Mesendoderm (in vitro differentiated cells): ENCODE measurements around the gene SEMA5B.

Source experiments
- DNase-seq: peaks from one replicate; pipeline ENCODE4 v3.0.0; 2013
- H2AK5ac ChIP-seq: 2 replicates; pipeline ENCODE4 v1.6.1; 2013; ENCODE audit warnings: low read length, inconsistent platforms
- H2BK120ac ChIP-seq: 2 replicates; pipeline ENCODE4 v1.6.1; 2013; ENCODE audit warnings: low read depth, mild to moderate bottlenecking, low read length, moderate library complexity, mixed read lengths
- H2BK15ac ChIP-seq: replicated peaks from 2 replicates; pipeline ENCODE4 v1.6.1; 2013; ENCODE audit warnings: low read depth, mild to moderate bottlenecking, moderate library complexity
- H2BK5ac ChIP-seq: 2 replicates; pipeline ENCODE4 v1.6.1; 2013; ENCODE audit warnings: low read length, inconsistent platforms
- H3K18ac ChIP-seq: 2 replicates; pipeline ENCODE4 v1.6.1; 2013; ENCODE audit warnings: mild to moderate bottlenecking, low read length, mixed read lengths
- H3K23ac ChIP-seq: one replicate; pipeline ENCODE4 v1.6.1; 2013; ENCODE audit warnings: low read length
- H3K27ac ChIP-seq: 2 replicates; pipeline ENCODE4 v1.5.1; 2013; ENCODE audit warnings: low read depth, mild to moderate bottlenecking, inconsistent platforms, low read length, moderate library complexity
- H3K27me3 ChIP-seq: 2 replicates; pipeline ENCODE4 v1.6.1; 2013; ENCODE audit warnings: low read length, control low read depth, mild to moderate bottlenecking, inconsistent platforms; ENCODE audit not compliant: insufficient read depth, poor library complexity
- H3K36me3 ChIP-seq: 2 replicates; pipeline ENCODE4 v1.6.1; 2013; ENCODE audit warnings: low read length, inconsistent platforms; ENCODE audit not compliant: control insufficient read depth, insufficient read depth
- H3K4ac ChIP-seq: one replicate; pipeline ENCODE4 v1.6.1; 2013; ENCODE audit warnings: low read depth, mild to moderate bottlenecking, low read length, moderate library complexity
- H3K4me1 ChIP-seq: 2 replicates; pipeline ENCODE4 v1.6.1; 2013; ENCODE audit warnings: low read depth, low read length, inconsistent platforms; ENCODE audit not compliant: control insufficient read depth
- H3K4me2 ChIP-seq: 2 replicates; pipeline ENCODE4 v1.6.1; 2013; ENCODE audit warnings: low read length
- H3K4me3 ChIP-seq: 2 replicates; pipeline ENCODE4 v1.5.1; 2013; ENCODE audit warnings: mild to moderate bottlenecking, low read length
- H3K56ac ChIP-seq: one replicate; pipeline ENCODE4 v1.6.1; 2013; ENCODE audit warnings: low read length
- H3K79me1 ChIP-seq: 2 replicates; pipeline ENCODE4 v1.6.1; 2013; ENCODE audit warnings: low read length, inconsistent platforms
- H3K79me2 ChIP-seq: 2 replicates; pipeline ENCODE4 v1.6.1; 2013; ENCODE audit warnings: mild to moderate bottlenecking, low read length; ENCODE audit not compliant: control insufficient read depth, insufficient read depth
- H3K9ac ChIP-seq: 2 replicates; pipeline ENCODE4 v1.6.1; 2013; ENCODE audit warnings: low read length, inconsistent platforms
- H4K5ac ChIP-seq: one replicate; pipeline ENCODE4 v1.6.1; 2013; ENCODE audit warnings: low read length
- H4K8ac ChIP-seq: one replicate; pipeline ENCODE4 v1.6.1; 2013; ENCODE audit warnings: low read depth, mild to moderate bottlenecking, control low read depth, low read length, moderate library complexity
- WGBS: extraction: QIAGEN DNeasy Blood & Tissue Kit; methylation state at CpG from one replicate; pipeline ENCODE4 v1.1.7; 2013; ENCODE audit warnings: low lambda C conversion rate, missing lambda C conversion rate; ENCODE audit not compliant: insufficient coverage; ENCODE audit errors: extremely low coverage; 5-methylcytosine and 5-hydroxymethylcytosine counted together

The SEMA5B gene

DNA sequence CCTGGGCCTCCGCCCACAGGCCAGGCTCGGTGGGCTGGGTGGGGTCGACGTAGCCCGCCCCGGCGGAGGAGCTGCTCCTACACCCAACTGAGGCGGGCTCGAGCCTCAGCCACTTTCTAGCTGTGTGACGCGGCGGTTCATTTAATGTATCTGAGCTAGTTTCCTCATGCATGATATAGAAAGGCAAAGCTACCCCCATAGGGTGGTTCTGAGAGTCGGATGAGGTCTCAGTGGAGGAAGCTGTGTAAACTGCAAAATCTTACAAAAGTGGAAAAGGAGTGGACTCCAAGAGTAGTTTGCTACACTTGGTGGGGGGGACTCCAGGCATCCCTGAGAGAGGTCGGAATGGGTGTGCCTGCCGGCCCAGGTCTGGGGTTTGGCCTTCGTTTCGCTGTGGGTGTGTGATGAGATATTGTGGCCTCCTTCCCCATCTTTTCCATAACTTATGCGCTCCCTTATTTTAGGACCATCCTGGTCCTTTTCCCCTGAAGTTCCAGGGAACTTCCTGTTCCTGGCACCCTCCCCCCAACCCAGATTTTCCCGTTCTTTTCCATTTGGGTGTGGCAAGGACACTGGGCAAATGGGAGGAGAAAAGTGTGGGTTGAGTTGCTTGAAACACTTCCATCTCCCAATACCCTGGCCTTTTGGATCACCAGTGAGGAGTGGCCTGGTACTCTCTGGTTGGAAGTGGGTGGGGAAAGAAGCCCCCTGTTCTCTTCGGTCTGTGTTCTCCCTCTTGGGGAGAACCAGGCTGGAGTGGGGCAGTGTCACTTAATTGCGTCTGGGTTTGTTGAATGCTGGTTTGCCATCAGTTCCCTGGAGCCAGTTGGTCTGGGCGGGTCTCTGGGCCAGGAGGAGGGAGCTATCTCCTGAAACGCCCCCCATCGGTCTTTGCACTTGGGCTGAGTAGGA lies 40.4 kb upstream of the SEMA5B start:
- no CpG with 5 or more reads among the region's 24 CpGs for WGBS
- peak; percentile 87 for DNase-seq
- H3K23ac ChIP-seq, result peak overlapping the region; percentile 95

DNA sequence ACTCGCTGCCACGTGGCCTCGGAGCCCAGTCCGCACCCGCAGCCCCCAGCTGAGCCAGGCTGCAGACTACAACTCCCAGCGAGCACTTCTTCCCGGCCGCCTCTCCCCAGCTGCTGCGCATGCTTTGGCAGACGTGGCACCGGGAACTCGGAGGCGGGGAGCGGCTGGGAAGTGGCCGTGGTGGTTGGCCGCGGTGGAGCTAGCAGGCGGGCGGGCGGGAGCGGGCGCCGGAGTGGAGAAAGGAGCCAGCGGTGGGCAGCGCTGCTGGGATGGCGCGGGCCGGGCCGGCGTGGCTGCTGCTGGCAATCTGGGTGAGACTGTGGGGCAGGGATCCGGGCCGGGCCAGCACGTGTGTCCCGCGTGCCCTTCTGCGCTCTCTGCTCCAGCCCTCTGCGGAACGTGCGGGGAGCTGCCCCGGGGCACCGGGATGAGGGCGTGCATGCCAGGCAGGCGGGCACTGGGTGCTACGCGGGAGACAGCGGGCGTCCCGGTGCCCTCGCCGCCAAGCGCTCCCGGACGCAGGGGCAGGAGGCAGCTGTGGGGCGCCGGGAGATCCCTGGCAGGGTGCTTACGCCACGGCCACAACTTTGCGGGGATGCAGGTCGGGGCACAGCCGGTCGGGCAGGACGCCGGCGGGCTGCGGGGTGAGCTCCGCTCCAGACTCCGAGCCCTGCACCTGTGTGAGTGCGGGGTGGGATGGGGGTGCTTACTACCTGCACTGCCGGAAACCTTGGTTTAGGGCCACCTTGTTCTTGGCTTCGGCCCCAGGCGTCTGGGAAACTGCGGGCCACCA lies 39.5 kb upstream of the SEMA5B start, which contains the start of gene PDIA5:
TSS of gene PDIA5 (plus strand) at position 130 of the 793 bp plus-strand sequence. CDS start at position 270, 140 bp downstream.
- peak within 1 kb of the TSS; percentile 95 for H3K23ac ChIP-seq
- H3K79me1 ChIP-seq, result peaks cover 20% of the 10 kb centered on the region
- H3K79me2 ChIP-seq, result peaks cover 38% of the 10 kb centered on the region
- peak within 1 kb of the TSS; percentile 40 for H3K4me3 ChIP-seq
- H4K5ac ChIP-seq, result no peak within 1 kb of the TSS
- no peak within 1 kb of the TSS for H2AK5ac ChIP-seq
- WGBS, result no CpG with 5 or more reads among the region's 72 CpGs
- no peak within 1 kb of the TSS for H3K27ac ChIP-seq
- peak within 1 kb of the TSS; percentile 22 for H3K18ac ChIP-seq
- H3K4ac ChIP-seq, result peak within 1 kb of the TSS; percentile 66
- H2BK120ac ChIP-seq, result no peak within 1 kb of the TSS
- H2BK5ac ChIP-seq, result peak within 1 kb of the TSS; percentile 48
- no peak within 1 kb of the TSS for H2BK15ac ChIP-seq
- peak within 1 kb of the TSS; percentile 61 for H3K4me2 ChIP-seq
- no peak within 1 kb of the TSS for H4K8ac ChIP-seq
- H3K27me3 ChIP-seq, result no peaks in the 10 kb centered on the region
- H3K9ac ChIP-seq, result peak within 1 kb of the TSS; percentile 94
- H3K36me3 ChIP-seq, result no peaks in the 10 kb centered on the region
- H3K4me1 ChIP-seq, result peaks cover 6% of the 10 kb centered on the region
- peak; percentile 96 for DNase-seq
- peak within 1 kb of the TSS; percentile 99 for H3K56ac ChIP-seq

More for the DNA sequence above, 40.4 kb upstream of the SEMA5B start:
- Histone ChIP-seq H4K8ac (no peak overlapping the region), H3K9ac (peak overlapping the region; percentile 94), H4K5ac (no peak overlapping the region), H3K27ac (peak overlapping the region; percentile 31), H3K4me1 (peaks cover 6% of the 10 kb centered on the region), H3K56ac (peak overlapping the region; percentile 99), H3K27me3 (no peaks in the 10 kb centered on the region), H3K4ac (peak overlapping the region; percentile 66), H3K79me2 (peaks cover 47% of the 10 kb centered on the region), H3K4me2 (peak overlapping the region; percentile 61), H2BK120ac (no peak overlapping the region), H2BK5ac (peak overlapping the region; percentile 28), H2BK15ac (no peak overlapping the region), H3K4me3 (peak overlapping the region; percentile 40), H3K18ac (peak overlapping the region; percentile 22), H2AK5ac (no peak overlapping the region), H3K79me1 (peaks cover 28% of the 10 kb centered on the region), H3K36me3 (no peaks in the 10 kb centered on the region)

DNA sequence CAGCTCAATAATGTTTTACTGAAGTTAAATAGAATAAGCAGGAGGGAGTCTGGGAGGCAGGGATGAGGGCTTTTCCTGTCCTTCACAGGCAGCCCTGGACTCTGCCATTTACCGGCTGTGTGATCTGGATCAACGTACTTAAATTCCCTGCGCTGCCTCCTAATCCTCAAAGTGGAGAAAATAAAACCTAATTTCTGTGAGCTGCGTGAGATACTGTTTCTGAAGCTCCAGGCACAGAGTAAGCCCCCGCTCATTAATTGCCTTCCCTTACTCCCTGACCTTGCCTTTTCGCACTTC lies 39.0 kb upstream of the SEMA5B start:
- Histone ChIP-seq H2AK5ac (no peak overlapping the region), H4K8ac (no peak overlapping the region), H3K27ac (no peak overlapping the region), H4K5ac (no peak overlapping the region), H3K79me1 (peaks cover 17% of the 10 kb centered on the region), H3K36me3 (no peaks in the 10 kb centered on the region), H3K23ac (no peak overlapping the region), H3K4me1 (peaks cover 6% of the 10 kb centered on the region), H3K18ac (no peak overlapping the region), H3K9ac (peak overlapping the region; percentile 37), H2BK15ac (no peak overlapping the region), H3K56ac (peak overlapping the region; percentile 68), H3K79me2 (peaks cover 33% of the 10 kb centered on the region), H3K4ac (no peak overlapping the region), H3K27me3 (no peaks in the 10 kb centered on the region), H3K4me2 (no peak overlapping the region), H2BK120ac (no peak overlapping the region), H2BK5ac (no peak overlapping the region), H3K4me3 (no peak overlapping the region)
- no peak for DNase-seq
- no CpG with 5 or more reads among the region's 6 CpGs for WGBS

DNA sequence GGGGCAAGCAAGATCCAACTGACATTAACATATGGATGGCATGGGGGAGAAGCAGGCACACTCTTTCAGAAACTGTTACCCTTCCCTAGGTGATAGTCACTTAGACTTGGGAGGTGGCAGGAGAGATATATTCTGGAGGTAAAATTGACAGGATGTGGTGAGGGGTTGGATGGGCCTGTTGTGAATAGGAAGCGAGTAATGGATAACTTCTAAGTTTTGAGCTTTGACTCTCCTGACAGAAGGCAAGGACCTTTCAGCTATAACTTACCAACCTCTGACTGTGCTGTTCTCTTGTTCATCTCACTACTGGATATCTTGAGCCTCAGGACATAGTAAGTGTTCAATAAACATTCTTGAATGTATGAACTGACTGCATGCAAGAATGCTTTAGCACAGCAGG lies 37.4 kb upstream of the SEMA5B start:
- no peak overlapping the region for H4K5ac ChIP-seq
- WGBS, result no CpG with 5 or more reads among the region's 1 CpG
- H3K4me2 ChIP-seq, result no peak overlapping the region
- no peak overlapping the region for H3K9ac ChIP-seq
- no peak for DNase-seq
- H3K4me3 ChIP-seq, result no peak overlapping the region
- H4K8ac ChIP-seq, result no peak overlapping the region
- peaks cover 20% of the 10 kb centered on the region for H3K79me2 ChIP-seq
- no peak overlapping the region for H2AK5ac ChIP-seq
- no peak overlapping the region for H2BK5ac ChIP-seq
- H3K56ac ChIP-seq, result no peak overlapping the region
- no peak overlapping the region for H2BK120ac ChIP-seq
- H2BK15ac ChIP-seq, result no peak overlapping the region
- H3K23ac ChIP-seq, result no peak overlapping the region
- no peak overlapping the region for H3K4ac ChIP-seq
- H3K18ac ChIP-seq, result no peak overlapping the region
- H3K79me1 ChIP-seq, result peaks cover 10% of the 10 kb centered on the region
- H3K4me1 ChIP-seq, result peaks cover 6% of the 10 kb centered on the region
- no peak overlapping the region for H3K27ac ChIP-seq
- H3K36me3 ChIP-seq, result no peaks in the 10 kb centered on the region
- no peaks in the 10 kb centered on the region for H3K27me3 ChIP-seq

DNA sequence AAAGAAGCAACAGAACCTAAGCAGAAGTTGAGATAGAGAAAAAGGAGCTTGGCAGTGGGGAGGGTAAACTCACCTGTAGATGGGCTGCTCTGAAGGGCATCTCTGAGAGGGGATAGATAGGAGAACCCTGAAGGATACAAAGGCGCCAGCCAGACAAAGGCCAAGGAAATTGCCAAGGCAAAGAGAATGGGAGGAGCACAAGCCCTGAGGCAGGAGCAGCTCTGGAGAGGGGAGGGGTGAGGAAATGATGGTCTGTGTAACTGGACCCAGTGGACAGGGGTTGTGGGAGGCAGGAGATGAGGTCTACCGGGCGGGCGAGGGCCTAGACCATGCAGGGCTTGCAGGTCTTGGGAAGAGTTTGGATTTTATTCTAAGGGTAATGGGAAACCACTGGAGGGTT lies 36.9 kb upstream of the SEMA5B start:
- H4K8ac ChIP-seq, result no peak overlapping the region
- H2AK5ac ChIP-seq, result no peak overlapping the region
- H3K79me1 ChIP-seq, result peaks cover 10% of the 10 kb centered on the region
- no peak overlapping the region for H3K27ac ChIP-seq
- H3K9ac ChIP-seq, result no peak overlapping the region
- H3K4me1 ChIP-seq, result peaks cover 6% of the 10 kb centered on the region
- no peak overlapping the region for H2BK15ac ChIP-seq
- H3K27me3 ChIP-seq, result no peaks in the 10 kb centered on the region
- H3K56ac ChIP-seq, result no peak overlapping the region
- no peak for DNase-seq
- no peak overlapping the region for H2BK5ac ChIP-seq
- H3K4ac ChIP-seq, result no peak overlapping the region
- no peak overlapping the region for H4K5ac ChIP-seq
- H2BK120ac ChIP-seq, result no peak overlapping the region
- H3K4me3 ChIP-seq, result no peak overlapping the region
- WGBS, result no CpG with 5 or more reads among the region's 4 CpGs
- no peak overlapping the region for H3K18ac ChIP-seq
- peaks cover 19% of the 10 kb centered on the region for H3K79me2 ChIP-seq
- H3K4me2 ChIP-seq, result no peak overlapping the region
- H3K36me3 ChIP-seq, result no peaks in the 10 kb centered on the region
- H3K23ac ChIP-seq, result no peak overlapping the region
